OCI-LY1 (cell line): Measurements from ENCODE around the gene HECTD1.
"Not testable (repeated sequence)": the region's sequence is repeated elsewhere in the genome, so short reads cannot be mapped to it uniquely, and the experiment has no call there.

ENCODE experiments used
- H2AFZ ChIP-seq: fragments of 200-600 bp; sonication (generic), shearing (Covaris generic); 2 replicates; pipeline ENCODE4 v1.6.0; 2014; ENCODE audit warnings: antibody characterized with exemption, mild to moderate bottlenecking, low read length
- H3F3A ChIP-seq: fragments of 200-600 bp; sonication (generic), shearing (Covaris generic); 2 replicates; pipeline ENCODE4 v1.6.0; 2014; ENCODE audit warnings: mild to moderate bottlenecking, antibody characterized with exemption, low read length, moderate library complexity; ENCODE audit not compliant: insufficient read depth
- H3K27ac ChIP-seq: fragments of 200-600 bp; sonication (generic); 2 replicates; pipeline ENCODE4 v1.5.1; 2014; ENCODE audit warnings: low read length, mixed run types, mild to moderate bottlenecking, low read depth; ENCODE audit not compliant: poor library complexity, severe bottlenecking
- H3K27me3 ChIP-seq: fragments of 200-600 bp; sonication (generic); 2 replicates; pipeline ENCODE4 v1.6.0; 2014; ENCODE audit warnings: antibody characterized with exemption, mild to moderate bottlenecking, low read length, moderate library complexity; ENCODE audit not compliant: insufficient read depth
- H3K36me3 ChIP-seq: fragments of 200-600 bp; sonication (generic); 2 replicates; pipeline ENCODE4 v1.6.1; 2014; ENCODE audit warnings: mild to moderate bottlenecking, antibody characterized with exemption, low read length, moderate library complexity, mixed read lengths; ENCODE audit not compliant: insufficient read depth
- H3K4me1 ChIP-seq: fragments of 200-600 bp; sonication (generic); 2 replicates; pipeline ENCODE4 v1.5.1; 2014; ENCODE audit warnings: mild to moderate bottlenecking, low read length, moderate library complexity; ENCODE audit not compliant: insufficient read depth, severe bottlenecking
- H3K4me2 ChIP-seq: fragments of 200-600 bp; sonication (generic), shearing (Covaris generic); 2 replicates; pipeline ENCODE4 v1.6.1; 2014; ENCODE audit warnings: low read length
- H3K4me3 ChIP-seq: fragments of 200-600 bp; sonication (generic); 2 replicates; pipeline ENCODE4 v1.5.1; 2014; ENCODE audit warnings: low read length, low read depth, mild to moderate bottlenecking, mixed read lengths; ENCODE audit not compliant: poor library complexity, severe bottlenecking
- H3K79me2 ChIP-seq: fragments of 200-600 bp; shearing (Covaris generic); 2 replicates; pipeline ENCODE4 v1.6.1; 2016; ENCODE audit warnings: mixed run types, low read length, mixed read lengths; ENCODE audit not compliant: insufficient read depth
- H3K9ac ChIP-seq: fragments of 200-600 bp; sonication (generic), shearing (Covaris generic); 2 replicates; pipeline ENCODE4 v1.6.1; 2014; ENCODE audit warnings: mild to moderate bottlenecking, low read length, mixed read lengths
- H3K9me2 ChIP-seq: fragments of 200-600 bp; sonication (generic), shearing (Covaris generic); 2 replicates; pipeline ENCODE4 v1.6.1; 2014; ENCODE audit warnings: low read depth, mild to moderate bottlenecking, low read length, mixed read lengths
- H3K9me3 ChIP-seq: fragments of 200-600 bp; shearing (Covaris generic); 2 replicates; pipeline ENCODE4 v1.6.1; 2014; ENCODE audit warnings: low read length, mixed read lengths
- H4K20me1 ChIP-seq: fragments of 200-600 bp; sonication (generic), shearing (Covaris generic); 2 replicates; pipeline ENCODE4 v1.6.0; 2016; ENCODE audit warnings: mild to moderate bottlenecking, low read length; ENCODE audit not compliant: insufficient read depth
- EZH2 ChIP-seq: fragments of 200-600 bp; sonication (generic), shearing (Covaris generic); IDR thresholded peaks from 2 replicates; pipeline ENCODE4 v1.8.0; 2017; ENCODE audit warnings: borderline replicate concordance, mixed run types, mild to moderate bottlenecking, antibody characterized with exemption, low read length, moderate library complexity, mixed read lengths
- TF ChIP-seq, protein P1 (sequence below): fragments of 200-600 bp; sonication (generic), shearing (Covaris generic); IDR thresholded peaks from 2 replicates; pipeline ENCODE4 v1.5.1; 2017; ENCODE audit warnings: mild to moderate bottlenecking, antibody characterized with exemption, low read length, moderate library complexity, mixed read lengths

Gene HECTD1

DNA sequence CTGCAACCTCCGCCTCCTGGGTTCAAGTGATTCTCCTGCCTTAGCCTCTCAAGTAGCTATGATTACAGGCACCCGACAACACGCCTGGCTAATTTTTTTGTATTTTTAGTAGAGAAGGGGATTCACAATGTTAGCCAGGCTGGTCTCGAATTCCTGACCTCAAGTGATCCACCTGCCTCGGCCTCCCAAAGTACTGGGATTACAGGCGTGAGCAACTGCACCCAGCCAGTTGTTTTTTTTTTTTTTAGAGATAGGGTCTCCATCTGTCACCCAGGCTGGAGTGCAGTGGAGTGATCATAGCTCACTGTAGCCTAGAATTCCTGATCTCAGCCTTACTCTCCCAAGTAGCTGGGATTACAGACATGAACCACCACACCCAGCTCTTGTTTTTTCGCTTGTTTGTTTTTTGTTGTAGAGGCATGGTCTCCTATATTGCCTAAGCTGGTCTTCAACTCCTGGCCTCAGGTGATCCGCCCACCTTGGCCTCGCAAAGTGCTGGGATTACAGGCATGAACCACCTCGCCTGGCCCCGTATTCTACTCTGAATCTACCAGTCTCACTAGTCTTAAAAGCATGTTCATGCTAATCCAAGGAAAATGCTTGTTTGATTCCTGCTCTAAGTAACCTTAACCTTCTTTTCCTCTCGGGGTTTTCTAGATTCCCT lies 149.8 kb downstream of the HECTD1 start:
- Histone ChIP-seq H3K27ac (no peak overlapping the region), H3K4me1 (peaks cover 11% of the 10 kb centered on the region), H3K9me2 (no peaks in the 10 kb centered on the region)

DNA sequence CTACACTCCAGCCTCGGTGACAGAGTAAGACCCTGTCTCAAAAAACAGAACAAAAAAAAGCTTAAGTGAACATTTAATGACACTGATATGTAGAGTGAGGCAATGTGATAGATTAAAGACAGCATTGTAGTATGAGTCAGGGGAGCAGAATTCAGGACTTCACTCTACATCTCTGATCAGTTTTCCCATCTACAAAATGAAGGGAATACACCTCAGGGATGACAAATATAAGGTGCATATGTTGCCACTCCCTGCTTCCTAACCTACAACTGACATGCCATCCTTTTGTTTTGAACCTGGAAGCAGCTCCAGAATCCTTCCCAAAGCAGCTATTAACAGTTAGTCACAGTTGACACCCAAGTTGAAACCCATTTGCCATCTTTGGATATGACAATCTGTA lies 150.6 kb downstream of the HECTD1 start:
- Histone ChIP-seq H3K9ac (no peak overlapping the region), H3K4me2 (no peak overlapping the region), H3K4me3 (no peak overlapping the region), H3K9me2 (no peaks in the 10 kb centered on the region), H4K20me1 (no peaks in the 10 kb centered on the region), H2AFZ (no peak overlapping the region), H3K36me3 (no peaks in the 10 kb centered on the region), H3K27me3 (no peaks in the 10 kb centered on the region), H3K9me3 (no peaks in the 10 kb centered on the region), H3K79me2 (no peaks in the 10 kb centered on the region), H3F3A (no peaks in the 10 kb centered on the region), H3K4me1 (peaks cover 11% of the 10 kb centered on the region), H3K27ac (no peak overlapping the region)
- TF ChIP-seq EZH2 = no peak
- TF ChIP-seq, protein P1, sequence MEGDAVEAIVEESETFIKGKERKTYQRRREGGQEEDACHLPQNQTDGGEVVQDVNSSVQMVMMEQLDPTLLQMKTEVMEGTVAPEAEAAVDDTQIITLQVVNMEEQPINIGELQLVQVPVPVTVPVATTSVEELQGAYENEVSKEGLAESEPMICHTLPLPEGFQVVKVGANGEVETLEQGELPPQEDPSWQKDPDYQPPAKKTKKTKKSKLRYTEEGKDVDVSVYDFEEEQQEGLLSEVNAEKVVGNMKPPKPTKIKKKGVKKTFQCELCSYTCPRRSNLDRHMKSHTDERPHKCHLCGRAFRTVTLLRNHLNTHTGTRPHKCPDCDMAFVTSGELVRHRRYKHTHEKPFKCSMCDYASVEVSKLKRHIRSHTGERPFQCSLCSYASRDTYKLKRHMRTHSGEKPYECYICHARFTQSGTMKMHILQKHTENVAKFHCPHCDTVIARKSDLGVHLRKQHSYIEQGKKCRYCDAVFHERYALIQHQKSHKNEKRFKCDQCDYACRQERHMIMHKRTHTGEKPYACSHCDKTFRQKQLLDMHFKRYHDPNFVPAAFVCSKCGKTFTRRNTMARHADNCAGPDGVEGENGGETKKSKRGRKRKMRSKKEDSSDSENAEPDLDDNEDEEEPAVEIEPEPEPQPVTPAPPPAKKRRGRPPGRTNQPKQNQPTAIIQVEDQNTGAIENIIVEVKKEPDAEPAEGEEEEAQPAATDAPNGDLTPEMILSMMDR = no peak

More for the DNA sequence above, 149.8 kb downstream of the HECTD1 start:
- Histone ChIP-seq H3F3A (no peaks in the 10 kb centered on the region), H4K20me1 (no peaks in the 10 kb centered on the region), H3K4me3 (no peak overlapping the region), H3K79me2 (no peaks in the 10 kb centered on the region), H3K27me3 (no peaks in the 10 kb centered on the region), H3K9ac (no peak overlapping the region), H2AFZ (no peak overlapping the region), H3K4me2 (no peak overlapping the region), H3K9me3 (no peaks in the 10 kb centered on the region), H3K36me3 (no peaks in the 10 kb centered on the region)
- TF ChIP-seq, protein P1 = no peak

DNA sequence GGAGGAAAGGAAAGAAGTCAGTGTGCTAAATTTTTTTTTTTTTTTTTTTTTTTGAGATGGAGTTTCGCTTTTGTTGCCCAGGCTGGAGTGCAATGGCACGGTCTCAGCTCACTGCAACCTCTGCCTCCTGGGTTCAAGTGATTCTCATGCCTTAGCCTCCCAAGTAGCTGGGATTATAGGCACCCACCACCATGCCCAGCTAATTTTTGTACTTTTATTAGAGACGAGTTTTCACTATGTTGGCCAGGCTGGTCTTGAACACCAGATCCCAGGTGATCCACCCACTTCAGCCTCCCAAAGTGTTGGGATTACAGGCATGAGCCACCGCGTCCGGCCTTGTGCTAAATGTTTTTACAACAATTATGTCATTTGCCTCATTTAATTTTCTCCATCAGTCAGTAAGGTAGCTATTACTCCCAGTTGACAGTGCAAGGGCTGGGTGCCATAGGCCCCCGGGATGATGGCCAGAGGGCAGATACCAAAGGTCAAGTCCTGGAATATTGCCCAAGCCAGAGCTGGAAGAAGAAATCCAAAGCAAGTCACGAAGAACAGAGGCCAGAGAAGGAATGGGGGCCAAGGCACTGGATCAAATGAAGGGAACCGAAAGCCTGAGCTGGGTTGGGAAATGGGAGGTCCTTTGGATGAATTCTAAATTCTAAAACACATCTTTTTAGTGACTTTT lies 154.5 kb downstream of the HECTD1 start:
- not testable (repeated sequence) for H3K9me3 ChIP-seq, H3K27me3 ChIP-seq, H3K4me1 ChIP-seq, H3K36me3 ChIP-seq, H3K4me3 ChIP-seq, H3K27ac ChIP-seq, H3K9ac ChIP-seq, H4K20me1 ChIP-seq, H3K79me2 ChIP-seq, H3K9me2 ChIP-seq, H2AFZ ChIP-seq, H3F3A ChIP-seq, H3K4me2 ChIP-seq

DNA sequence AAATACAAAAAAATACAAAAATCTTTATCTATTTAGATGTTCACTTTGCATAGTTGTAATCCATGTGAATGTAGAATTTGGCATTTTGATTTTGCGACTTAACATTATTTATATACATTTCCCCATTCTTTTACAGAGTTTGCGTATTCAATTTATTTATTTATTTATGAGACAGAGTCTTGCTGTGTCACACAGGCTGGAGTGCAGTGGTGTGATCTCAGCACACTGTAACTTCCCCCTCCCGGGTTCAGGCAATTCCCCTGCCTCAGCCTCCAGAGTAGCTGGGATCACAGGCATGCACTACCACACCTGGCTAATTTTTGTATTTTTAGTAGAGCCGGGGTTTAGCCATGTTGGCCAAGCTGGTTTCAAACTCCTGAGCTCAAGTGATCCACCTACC lies 156.1 kb downstream of the HECTD1 start:
- H3K27ac ChIP-seq = no peak overlapping the region
- H3K4me2 ChIP-seq = no peak overlapping the region
- H2AFZ ChIP-seq = no peak overlapping the region
- H3K4me1 ChIP-seq = no peaks in the 10 kb centered on the region
- no peak for TF ChIP-seq EZH2
- TF ChIP-seq, protein P1 = no peak
- no peaks in the 10 kb centered on the region for H3K9me3 ChIP-seq
- no peaks in the 10 kb centered on the region for H3K27me3 ChIP-seq
- no peaks in the 10 kb centered on the region for H4K20me1 ChIP-seq
- H3K36me3 ChIP-seq = no peaks in the 10 kb centered on the region
- H3K79me2 ChIP-seq = no peaks in the 10 kb centered on the region
- H3K4me3 ChIP-seq = no peak overlapping the region
- no peak overlapping the region for H3K9ac ChIP-seq
- no peaks in the 10 kb centered on the region for H3F3A ChIP-seq
- no peaks in the 10 kb centered on the region for H3K9me2 ChIP-seq
